ENCODE measurements around the gene PLCL1. TPM values are rescaled to one million over a fixed set of nuclear protein-coding genes. Genes with fewer than 3 reads are reported as not detected.

PLCL1 gene
- total RNA-seq, 1 experiment from 2014 or later: 0.90 TPM

- DNase-seq (ENCODE audit: low read depth, low spot score): no peak
Measured at GRCh38 chr2:197870137-197870536, 65.7 kb downstream of the PLCL1 start.

GRCh38 chr2:197871780-197872456, 67.5 kb downstream of the PLCL1 start:
- in situ Hi-C loops (cut with HindIII; ENCODE audit: low pct_unique_long_range_greater_than_20kb, low sequenced_read_pairs): no loop called here
- DNase-seq (ENCODE audit: low read depth, low spot score): no peak

More at GRCh38 chr2:197870137-197870536, 65.7 kb downstream of the PLCL1 start:
- in situ Hi-C loops (cut with HindIII; ENCODE audit: low pct_unique_long_range_greater_than_20kb, low sequenced_read_pairs): no loop called here

- in situ Hi-C loops (cut with HindIII; ENCODE audit: low pct_unique_long_range_greater_than_20kb, low sequenced_read_pairs): no loop called here
Measured at GRCh38 chr2:197873293-197873701, 68.9 kb downstream of the PLCL1 start.

GRCh38 chr2:197875763-197876162, 71.4 kb downstream of the PLCL1 start:
- no peak for DNase-seq (ENCODE audit: low read depth, low spot score)
- in situ Hi-C loops (cut with HindIII; ENCODE audit: low pct_unique_long_range_greater_than_20kb, low sequenced_read_pairs): no loop called here

More at GRCh38 chr2:197873293-197873701, 68.9 kb downstream of the PLCL1 start:
- DNase-seq (ENCODE audit: low read depth, low spot score): no peak

- in situ Hi-C loops (cut with HindIII; ENCODE audit: low pct_unique_long_range_greater_than_20kb, low sequenced_read_pairs): no loop called here
- no peak for DNase-seq (ENCODE audit: low read depth, low spot score)
Measured at GRCh38 chr2:197876524-197876923, 72.1 kb downstream of the PLCL1 start.

GRCh38 chr2:197877038-197877437, 72.6 kb downstream of the PLCL1 start:
- no peak for DNase-seq (ENCODE audit: low read depth, low spot score)
- in situ Hi-C loops (cut with HindIII; ENCODE audit: low pct_unique_long_range_greater_than_20kb, low sequenced_read_pairs): no loop called here

- in situ Hi-C loops (cut with HindIII; ENCODE audit: low pct_unique_long_range_greater_than_20kb, low sequenced_read_pairs): no loop called here
- no peak for DNase-seq (ENCODE audit: low read depth, low spot score)
Measured at GRCh38 chr2:197878792-197879191, 74.4 kb downstream of the PLCL1 start.

- in situ Hi-C loops (cut with HindIII; ENCODE audit: low pct_unique_long_range_greater_than_20kb, low sequenced_read_pairs): no loop called here
- DNase-seq (ENCODE audit: low read depth, low spot score): no peak
Measured at GRCh38 chr2:197879812-197880408, 75.5 kb downstream of the PLCL1 start.

- in situ Hi-C loops (cut with HindIII; ENCODE audit: low pct_unique_long_range_greater_than_20kb, low sequenced_read_pairs): no loop called here
- DNase-seq (ENCODE audit: low read depth, low spot score): no peak
Measured at GRCh38 chr2:197883354-197884032, 79.1 kb downstream of the PLCL1 start.

- DNase-seq (ENCODE audit: low read depth, low spot score): peak; percentile 41
Measured at GRCh38 chr2:197884252-197884651, 79.9 kb downstream of the PLCL1 start.

GRCh38 chr2:197885126-197885525, 80.7 kb downstream of the PLCL1 start:
- in situ Hi-C loops (cut with HindIII; ENCODE audit: low pct_unique_long_range_greater_than_20kb, low sequenced_read_pairs): no loop called here
- no peak for DNase-seq (ENCODE audit: low read depth, low spot score)

More at GRCh38 chr2:197884252-197884651, 79.9 kb downstream of the PLCL1 start:
- in situ Hi-C loops (cut with HindIII; ENCODE audit: low pct_unique_long_range_greater_than_20kb, low sequenced_read_pairs): no loop called here

GRCh38 chr2:197885587-197885986, 81.2 kb downstream of the PLCL1 start:
- DNase-seq (ENCODE audit: low read depth, low spot score): no peak
- in situ Hi-C loops (cut with HindIII; ENCODE audit: low pct_unique_long_range_greater_than_20kb, low sequenced_read_pairs): no loop called here

GRCh38 chr2:197888321-197888720, 83.9 kb downstream of the PLCL1 start:
- no peak for DNase-seq (ENCODE audit: low read depth, low spot score)
- in situ Hi-C loops (cut with HindIII; ENCODE audit: low pct_unique_long_range_greater_than_20kb, low sequenced_read_pairs): no loop called here

GRCh38 chr2:197889041-197889440, 84.6 kb downstream of the PLCL1 start:
- in situ Hi-C loops (cut with HindIII; ENCODE audit: low pct_unique_long_range_greater_than_20kb, low sequenced_read_pairs): no loop called here
- DNase-seq (ENCODE audit: low read depth, low spot score): peak; percentile 66

GRCh38 chr2:197890168-197890567, 85.8 kb downstream of the PLCL1 start:
- in situ Hi-C loops (cut with HindIII; ENCODE audit: low pct_unique_long_range_greater_than_20kb, low sequenced_read_pairs): no loop called here
- DNase-seq (ENCODE audit: low read depth, low spot score): no peak

- in situ Hi-C loops (cut with HindIII; ENCODE audit: low pct_unique_long_range_greater_than_20kb, low sequenced_read_pairs): no loop called here
- DNase-seq (ENCODE audit: low read depth, low spot score): no peak
Measured at GRCh38 chr2:197891897-197892442, 87.6 kb downstream of the PLCL1 start.

- in situ Hi-C loops (cut with HindIII; ENCODE audit: low pct_unique_long_range_greater_than_20kb, low sequenced_read_pairs): no loop called here
- DNase-seq (ENCODE audit: low read depth, low spot score): no peak
Measured at GRCh38 chr2:197893403-197894177, 89.2 kb downstream of the PLCL1 start.
